Measurements from ENCODE around the gene KCTD1.

GRCh38 chr18:26565514-26565913 is 17.2 kb upstream of the KCTD1 start:
- no peak for TF ChIP-seq POLR2A (IDR thresholded peaks at IDR 0.05; ENCODE audit: low read length)
- no peak for TF ChIP-seq GATA1 (IDR thresholded peaks at IDR 0.05; ENCODE audit: low read depth, low read length)

Measured in erythroblast (primary cell).